ENCODE results near the gene SLC22A12. TPM values are rescaled to one million over a fixed set of nuclear protein-coding genes. Genes with fewer than 3 reads are reported as not detected.

SLC22A12 gene
- total RNA-seq, 1 donor from 2014 or later, result not detected

DNA sequence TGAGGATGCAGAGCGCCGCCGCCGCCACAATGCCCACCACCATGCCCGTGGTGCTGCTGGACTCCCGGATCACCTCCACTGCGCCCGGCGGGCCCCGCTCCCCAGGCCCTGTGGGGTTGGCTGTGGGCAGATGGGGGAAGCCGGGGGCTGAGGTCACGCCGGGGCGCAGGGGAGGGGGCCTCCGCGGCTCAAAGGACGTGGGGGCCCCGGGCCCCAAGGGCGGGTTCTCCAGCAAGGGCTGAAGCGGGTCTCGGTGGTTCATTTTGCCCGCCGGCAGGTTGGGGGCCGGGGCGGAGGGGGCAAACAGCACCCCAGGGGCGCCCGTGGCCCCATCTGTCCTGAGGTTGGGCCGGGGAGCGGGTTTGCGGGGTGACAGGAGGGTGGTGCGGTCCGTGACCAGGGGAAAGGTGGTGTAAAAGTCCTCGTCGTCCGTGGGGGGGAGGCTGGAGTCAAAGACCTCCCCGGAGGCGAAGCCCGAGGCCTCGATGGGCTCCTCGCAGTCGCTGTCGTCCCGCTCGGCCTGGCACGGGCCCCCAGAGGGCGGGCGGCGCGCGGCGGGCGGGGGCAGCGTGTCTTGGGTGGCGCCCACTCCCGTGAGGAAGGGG, 16.5 kb downstream of the SLC22A12 start:
- FAIRE-seq, result no peak
- no peaks in the 10 kb centered on the region for H3K9me3 ChIP-seq (ENCODE audit: insufficient read depth, low read depth, low read length)
- peaks cover 7% of the 10 kb centered on the region for H3K27me3 ChIP-seq (ENCODE audit: insufficient read depth, low read length)
- peaks cover 38% of the 10 kb centered on the region for H3K27me3 Mint-ChIP-seq (ENCODE audit: low read depth, unreplicated experiment)
- no peaks in the 10 kb centered on the region for H3K4me1 Mint-ChIP-seq (ENCODE audit: low read depth, unreplicated experiment)
- no peaks in the 10 kb centered on the region for H3K36me3 Mint-ChIP-seq (ENCODE audit: low read depth, unreplicated experiment)
- no peaks in the 10 kb centered on the region for H3K9me3 Mint-ChIP-seq (ENCODE audit: unreplicated experiment)
- no peak overlapping the region for H3K9ac ChIP-seq (ENCODE audit: low read length)
- peak overlapping the region; percentile 50 for H3K4me2 ChIP-seq (ENCODE audit: low read length)
- H3K36me3 ChIP-seq (ENCODE audit: insufficient read depth, low read length), result no peaks in the 10 kb centered on the region
- no peak overlapping the region for H3K27ac ChIP-seq (ENCODE audit: low read depth, low read length)
- no peak overlapping the region for H3K27ac Mint-ChIP-seq (ENCODE audit: unreplicated experiment)
- no peak for DNase-seq (ENCODE audit: low read depth)
- H4K20me1 ChIP-seq (ENCODE audit: insufficient read depth, low read length), result no peaks in the 10 kb centered on the region
- no peak overlapping the region for H3K4me3 Mint-ChIP-seq (ENCODE audit: unreplicated experiment)
- TF ChIP-seq EZH2 (IDR thresholded peaks at IDR 0.05; ENCODE audit: insufficient read depth, low read length) (no peak), CTCF (IDR thresholded peaks at IDR 0.05; ENCODE audit: insufficient read depth, low read depth, low read length) (no peak)
- no peaks in the 10 kb centered on the region for H3K4me1 ChIP-seq (ENCODE audit: insufficient read depth, low read length)
- no peak overlapping the region for H3K4me3 ChIP-seq (ENCODE audit: insufficient read depth, low read depth, low read length)
- no peak overlapping the region for H2AFZ ChIP-seq (ENCODE audit: low read depth, low read length)
- no peaks in the 10 kb centered on the region for H3K79me2 ChIP-seq (ENCODE audit: insufficient read depth, low read length)

DNA sequence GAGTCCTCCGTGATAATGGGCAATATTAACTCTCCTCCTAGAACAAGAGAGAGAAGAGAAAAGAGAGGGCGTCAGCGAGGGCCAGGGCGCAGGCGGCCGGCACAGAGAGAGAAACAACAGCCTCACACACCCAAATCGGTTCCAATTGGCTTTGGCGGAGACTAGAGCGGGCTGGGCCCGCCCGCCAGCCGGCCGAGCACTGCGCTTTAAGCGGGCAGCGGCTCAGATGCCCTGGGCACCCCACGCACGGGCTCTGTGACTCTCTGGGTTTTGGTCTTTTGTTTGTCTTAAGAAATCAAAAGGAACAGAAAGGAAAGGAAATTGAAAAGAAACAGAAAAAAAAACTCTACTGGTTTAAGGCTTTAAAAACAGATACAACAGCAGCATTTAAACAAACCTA, 17.0 kb downstream of the SLC22A12 start:
- H3K36me3 ChIP-seq (ENCODE audit: insufficient read depth, low read length), result no peaks in the 10 kb centered on the region
- FAIRE-seq, result no peak
- DNase-seq (ENCODE audit: low read depth), result peak; percentile 4
- no peaks in the 10 kb centered on the region for H3K36me3 Mint-ChIP-seq (ENCODE audit: low read depth, unreplicated experiment)
- no peak overlapping the region for H3K4me3 ChIP-seq (ENCODE audit: insufficient read depth, low read depth, low read length)
- peaks cover 43% of the 10 kb centered on the region for H3K27me3 Mint-ChIP-seq (ENCODE audit: low read depth, unreplicated experiment)
- H3K79me2 ChIP-seq (ENCODE audit: insufficient read depth, low read length), result no peaks in the 10 kb centered on the region
- H3K4me3 Mint-ChIP-seq (ENCODE audit: unreplicated experiment), result no peak overlapping the region
- H3K27ac Mint-ChIP-seq (ENCODE audit: unreplicated experiment), result no peak overlapping the region
- no peak overlapping the region for H2AFZ ChIP-seq (ENCODE audit: low read depth, low read length)
- H3K4me1 ChIP-seq (ENCODE audit: insufficient read depth, low read length), result no peaks in the 10 kb centered on the region
- H3K4me2 ChIP-seq (ENCODE audit: low read length), result peak overlapping the region; percentile 50
- no peaks in the 10 kb centered on the region for H3K9me3 Mint-ChIP-seq (ENCODE audit: unreplicated experiment)
- no peak overlapping the region for H3K27ac ChIP-seq (ENCODE audit: low read depth, low read length)
- H3K27me3 ChIP-seq (ENCODE audit: insufficient read depth, low read length), result peaks cover 7% of the 10 kb centered on the region
- TF ChIP-seq CTCF (IDR thresholded peaks at IDR 0.05; ENCODE audit: insufficient read depth, low read depth, low read length), result no peak
- TF ChIP-seq EZH2 (IDR thresholded peaks at IDR 0.05; ENCODE audit: insufficient read depth, low read length), result no peak
- no peaks in the 10 kb centered on the region for H3K9me3 ChIP-seq (ENCODE audit: insufficient read depth, low read depth, low read length)
- H4K20me1 ChIP-seq (ENCODE audit: insufficient read depth, low read length), result no peaks in the 10 kb centered on the region
- no peaks in the 10 kb centered on the region for H3K4me1 Mint-ChIP-seq (ENCODE audit: low read depth, unreplicated experiment)
- H3K9ac ChIP-seq (ENCODE audit: low read length), result no peak overlapping the region

DNA sequence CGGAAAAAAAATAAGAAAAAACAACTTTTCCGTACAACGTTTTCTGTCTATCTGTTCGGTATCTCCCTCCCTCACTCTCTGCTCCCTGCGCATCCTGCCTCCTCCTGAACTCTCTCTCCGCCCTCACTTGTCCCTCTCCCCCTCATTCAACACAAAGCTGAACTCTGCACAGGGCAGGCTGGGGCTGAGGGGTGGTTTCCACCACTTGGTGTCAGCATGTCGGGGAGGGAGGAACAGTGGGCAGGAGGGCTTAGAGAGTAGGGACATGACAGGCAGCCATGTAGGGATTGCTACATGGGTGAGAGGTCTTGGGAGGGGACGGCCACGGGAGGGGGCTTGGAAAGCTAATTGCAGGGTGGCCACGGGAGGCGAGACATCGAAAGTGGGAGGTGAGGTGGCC, 17.6 kb downstream of the SLC22A12 start:
- H3K27ac Mint-ChIP-seq (ENCODE audit: unreplicated experiment), result no peak overlapping the region
- H4K20me1 ChIP-seq (ENCODE audit: insufficient read depth, low read length), result no peaks in the 10 kb centered on the region
- H3K9ac ChIP-seq (ENCODE audit: low read length), result no peak overlapping the region
- H3K4me3 Mint-ChIP-seq (ENCODE audit: unreplicated experiment), result peak overlapping the region; percentile 31
- no peak for DNase-seq (ENCODE audit: low read depth)
- no peak overlapping the region for H3K27ac ChIP-seq (ENCODE audit: low read depth, low read length)
- H3K9me3 ChIP-seq (ENCODE audit: insufficient read depth, low read depth, low read length), result no peaks in the 10 kb centered on the region
- H3K4me1 ChIP-seq (ENCODE audit: insufficient read depth, low read length), result no peaks in the 10 kb centered on the region
- no peak for FAIRE-seq
- H3K4me3 ChIP-seq (ENCODE audit: insufficient read depth, low read depth, low read length), result no peak overlapping the region
- TF ChIP-seq EZH2 (IDR thresholded peaks at IDR 0.05; ENCODE audit: insufficient read depth, low read length) (no peak), CTCF (IDR thresholded peaks at IDR 0.05; ENCODE audit: insufficient read depth, low read depth, low read length) (no peak)
- H3K9me3 Mint-ChIP-seq (ENCODE audit: unreplicated experiment), result no peaks in the 10 kb centered on the region
- H3K27me3 ChIP-seq (ENCODE audit: insufficient read depth, low read length), result peaks cover 7% of the 10 kb centered on the region
- H3K4me1 Mint-ChIP-seq (ENCODE audit: low read depth, unreplicated experiment), result no peaks in the 10 kb centered on the region
- H3K36me3 Mint-ChIP-seq (ENCODE audit: low read depth, unreplicated experiment), result no peaks in the 10 kb centered on the region
- H3K79me2 ChIP-seq (ENCODE audit: insufficient read depth, low read length), result no peaks in the 10 kb centered on the region
- no peak overlapping the region for H2AFZ ChIP-seq (ENCODE audit: low read depth, low read length)
- no peaks in the 10 kb centered on the region for H3K36me3 ChIP-seq (ENCODE audit: insufficient read depth, low read length)
- peaks cover 45% of the 10 kb centered on the region for H3K27me3 Mint-ChIP-seq (ENCODE audit: low read depth, unreplicated experiment)
- H3K4me2 ChIP-seq (ENCODE audit: low read length), result no peak overlapping the region
